WTC11 (cell line): ENCODE results near the gene EXOC4. TPM values are rescaled to one million over a fixed set of nuclear protein-coding genes. Genes with fewer than 3 reads are reported as not detected.

Experiments used
- ATAC-seq: fragments of 200-7000 bp; cut with Tn5 transposase; 2 replicates; pipeline ENCODE4 v1.10.0; 2021; ENCODE audit warnings: mild to moderate bottlenecking, moderate library complexity
- CTCF ChIA-PET: fragments of 300-600 bp; sonication (Branson Sonifier 250); formaldehyde crosslinking; loops from one replicate; lab custom pipeline; 2021; ENCODE audit warnings: antibody characterized with exemption; lab: Charles Lee
- POLR2A ChIA-PET: fragments of 350-600 bp; sonication (Branson Sonifier 250); formaldehyde crosslinking; loops from one replicate; lab custom pipeline; 2021; ENCODE audit warnings: antibody characterized with exemption; lab: Charles Lee
- DNase-seq: peaks from one replicate; pipeline ENCODE4 v3.0.0; 2021; ENCODE audit warnings: low spot score
- H3K27ac Mint-ChIP-seq: 2 replicates; pipeline ENCODE4 v1.8.0; 2021; ENCODE audit warnings: mixed read lengths
- H3K27me3 Mint-ChIP-seq: 2 replicates; pipeline ENCODE4 v1.8.0; 2021; ENCODE audit warnings: low read depth, mild to moderate bottlenecking, moderate library complexity, mixed read lengths
- H3K36me3 Mint-ChIP-seq: 2 replicates; pipeline ENCODE4 v1.8.0; 2021; ENCODE audit warnings: mixed read lengths
- H3K4me1 Mint-ChIP-seq: 2 replicates; pipeline ENCODE4 v1.8.0; 2022; ENCODE audit warnings: mixed read lengths
- H3K4me3 Mint-ChIP-seq: 2 replicates; pipeline ENCODE4 v1.8.0; 2021; ENCODE audit warnings: mild to moderate bottlenecking, moderate library complexity, mixed read lengths
- H3K9me3 Mint-ChIP-seq: 2 replicates; pipeline ENCODE4 v1.8.0; 2021; ENCODE audit warnings: mixed read lengths
- CREB1 ChIP-seq: sonication (generic); formaldehyde crosslinking; IDR thresholded peaks from 2 replicates; pipeline ENCODE4 v1.8.0; 2023; ENCODE audit warnings: mild to moderate bottlenecking, missing genetic modification reagents
- ELF4 ChIP-seq: sonication (generic); formaldehyde crosslinking; IDR thresholded peaks from 2 replicates; pipeline ENCODE4 v1.8.1; 2022; ENCODE audit warnings: low read depth, mild to moderate bottlenecking, moderate library complexity, missing genetic modification reagents
- FOXP1 ChIP-seq: sonication (generic); formaldehyde crosslinking; IDR thresholded peaks from 2 replicates; pipeline ENCODE4 v1.8.0; 2022; ENCODE audit warnings: missing genetic modification reagents, mild to moderate bottlenecking, moderate library complexity, borderline replicate concordance
- GABPB1 ChIP-seq: sonication (generic); formaldehyde crosslinking; IDR thresholded peaks from 2 replicates; pipeline ENCODE4 v1.8.1; 2023; ENCODE audit warnings: mild to moderate bottlenecking, missing genetic modification reagents
- KAT7 ChIP-seq: sonication (generic); formaldehyde crosslinking; IDR thresholded peaks from 2 replicates; pipeline ENCODE4 v1.8.1; 2023; ENCODE audit warnings: missing genetic modification reagents, mild to moderate bottlenecking, borderline replicate concordance
- NR3C1 ChIP-seq: sonication (generic); formaldehyde crosslinking; conservative IDR thresholded peaks from 2 replicates; pipeline ENCODE4 v1.8.1; 2023; ENCODE audit warnings: low read depth, mild to moderate bottlenecking, missing genetic modification reagents
- PRRX2 ChIP-seq: fragments of 250-450 bp; sonication (Bioruptor Pico); IDR thresholded peaks from 2 replicates; pipeline ENCODE4 v1.8.0; 2021; ENCODE audit warnings: mild to moderate bottlenecking
- TCF7 ChIP-seq: sonication (generic); formaldehyde crosslinking; IDR thresholded peaks from 2 replicates; pipeline ENCODE4 v1.8.0; 2022; ENCODE audit warnings: mild to moderate bottlenecking, low read depth, missing genetic modification reagents, moderate library complexity
- TEAD1 ChIP-seq: sonication (generic); formaldehyde crosslinking; IDR thresholded peaks from 2 replicates; pipeline ENCODE4 v1.8.0; 2022; ENCODE audit warnings: mild to moderate bottlenecking, missing genetic modification reagents
- TEAD4 ChIP-seq: sonication (generic); formaldehyde crosslinking; IDR thresholded peaks from 2 replicates; pipeline ENCODE4 v1.8.0; 2022; ENCODE audit warnings: mild to moderate bottlenecking, missing genetic modification reagents
- ZNF219 ChIP-seq: sonication (generic); formaldehyde crosslinking; IDR thresholded peaks from 2 replicates; pipeline ENCODE4 v1.8.0; 2023; ENCODE audit warnings: missing genetic modification reagents, mild to moderate bottlenecking, borderline replicate concordance
- ZNF232 ChIP-seq: sonication (generic); formaldehyde crosslinking; IDR thresholded peaks from 2 replicates; pipeline ENCODE4 v1.8.0; 2022; ENCODE audit warnings: mild to moderate bottlenecking, missing genetic modification reagents
- ZNF263 ChIP-seq: sonication (generic); formaldehyde crosslinking; IDR thresholded peaks from 2 replicates; pipeline ENCODE4 v1.8.1; 2022; ENCODE audit warnings: low read depth, mild to moderate bottlenecking, moderate library complexity, missing genetic modification reagents
- ZNF671 ChIP-seq: fragments of 250-450 bp; sonication (Bioruptor Pico); IDR thresholded peaks from 2 replicates; pipeline ENCODE4 v1.8.0; 2021; ENCODE audit warnings: mild to moderate bottlenecking
- total RNA-seq: library from RNA; stranded (reverse); gene quantifications from 3 replicates; pipeline ENCODE4 v1.2.3, GENCODE V29; 2021
- TF ChIP-seq, protein P1 (sequence below): sonication (generic); formaldehyde crosslinking; IDR thresholded peaks from 2 replicates; pipeline ENCODE4 v1.8.0; 2023; ENCODE audit warnings: mild to moderate bottlenecking, missing genetic modification reagents
- TF ChIP-seq, protein P2 (sequence below): fragments of 250-450 bp; sonication (Bioruptor Pico); IDR thresholded peaks from 2 replicates; pipeline ENCODE4 v1.9.0; 2021; ENCODE audit warnings: mild to moderate bottlenecking
- TF ChIP-seq, protein P3 (sequence below): sonication (generic); formaldehyde crosslinking; IDR thresholded peaks from 2 replicates; pipeline ENCODE4 v1.8.1; 2023; ENCODE audit warnings: mild to moderate bottlenecking, missing genetic modification reagents
- TF ChIP-seq, protein P4 (sequence below): sonication (generic); formaldehyde crosslinking; IDR thresholded peaks from 2 replicates; pipeline ENCODE4 v1.8.1; 2023; ENCODE audit warnings: mild to moderate bottlenecking, missing genetic modification reagents
- TF ChIP-seq, protein P5 (sequence below): fragments of 250-450 bp; sonication (Bioruptor Pico); IDR thresholded peaks from 2 replicates; pipeline ENCODE4 v1.9.0; 2021; ENCODE audit warnings: mild to moderate bottlenecking, borderline replicate concordance
- TF ChIP-seq, protein P6 (sequence below): fragments of 250-450 bp; sonication (Bioruptor Pico); IDR thresholded peaks from 2 replicates; pipeline ENCODE4 v2.1.2; 2022; ENCODE audit warnings: mild to moderate bottlenecking, moderate library complexity

Gene EXOC4
- total RNA-seq, 1 experiment from 2014 or later = 62.0 TPM

DNA sequence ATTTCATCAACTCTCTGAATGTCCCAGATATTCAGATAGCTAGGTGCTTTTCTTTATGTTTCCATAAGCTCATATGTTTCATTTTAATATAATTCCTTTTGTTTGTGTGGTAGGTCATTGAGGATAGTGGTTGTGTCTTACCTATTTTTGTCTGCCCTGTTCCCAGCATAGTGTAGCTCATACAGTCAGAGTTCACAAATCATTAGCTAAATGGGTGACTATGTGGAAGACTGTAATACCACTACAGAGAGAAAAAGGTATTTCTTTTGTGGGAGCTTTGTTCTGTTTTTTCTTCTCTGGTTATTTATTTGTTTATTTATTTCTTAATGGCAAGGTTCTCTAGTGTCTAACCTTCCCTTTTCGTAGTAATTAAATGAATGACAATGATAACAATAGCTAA lies 39.8 kb downstream of the EXOC4 start:
- DNase-seq = no peak
- Mint-ChIP-seq H3K4me1 (peaks cover 18% of the 10 kb centered on the region), H3K27me3 (no peaks in the 10 kb centered on the region), H3K27ac (no peak overlapping the region), H3K4me3 (no peak overlapping the region)
- ATAC-seq = no peak
- CTCF ChIA-PET = interaction anchor here (0.7 kb wide), 1 partner anchor 52 kb away, joined by 3 read pairs; no protein-coding TSS in a partner anchor
- TF ChIP-seq TEAD1 (CRISPR knock-in tag) (no peak), ELF4 (no peak), ZNF263 (CRISPR knock-in tag) (no peak), KAT7 (CRISPR knock-in tag) (no peak), NR3C1 (CRISPR knock-in tag) (no peak), TEAD4 (CRISPR knock-in tag) (no peak), CREB1 (no peak), ZNF671 (CRISPR knock-in tag) (no peak), ZNF219 (no peak)
- TF ChIP-seq, protein P1, sequence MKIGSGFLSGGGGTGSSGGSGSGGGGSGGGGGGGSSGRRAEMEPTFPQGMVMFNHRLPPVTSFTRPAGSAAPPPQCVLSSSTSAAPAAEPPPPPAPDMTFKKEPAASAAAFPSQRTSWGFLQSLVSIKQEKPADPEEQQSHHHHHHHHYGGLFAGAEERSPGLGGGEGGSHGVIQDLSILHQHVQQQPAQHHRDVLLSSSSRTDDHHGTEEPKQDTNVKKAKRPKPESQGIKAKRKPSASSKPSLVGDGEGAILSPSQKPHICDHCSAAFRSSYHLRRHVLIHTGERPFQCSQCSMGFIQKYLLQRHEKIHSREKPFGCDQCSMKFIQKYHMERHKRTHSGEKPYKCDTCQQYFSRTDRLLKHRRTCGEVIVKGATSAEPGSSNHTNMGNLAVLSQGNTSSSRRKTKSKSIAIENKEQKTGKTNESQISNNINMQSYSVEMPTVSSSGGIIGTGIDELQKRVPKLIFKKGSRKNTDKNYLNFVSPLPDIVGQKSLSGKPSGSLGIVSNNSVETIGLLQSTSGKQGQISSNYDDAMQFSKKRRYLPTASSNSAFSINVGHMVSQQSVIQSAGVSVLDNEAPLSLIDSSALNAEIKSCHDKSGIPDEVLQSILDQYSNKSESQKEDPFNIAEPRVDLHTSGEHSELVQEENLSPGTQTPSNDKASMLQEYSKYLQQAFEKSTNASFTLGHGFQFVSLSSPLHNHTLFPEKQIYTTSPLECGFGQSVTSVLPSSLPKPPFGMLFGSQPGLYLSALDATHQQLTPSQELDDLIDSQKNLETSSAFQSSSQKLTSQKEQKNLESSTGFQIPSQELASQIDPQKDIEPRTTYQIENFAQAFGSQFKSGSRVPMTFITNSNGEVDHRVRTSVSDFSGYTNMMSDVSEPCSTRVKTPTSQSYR (CRISPR knock-in tag) = no peak
- TF ChIP-seq, protein P2, sequence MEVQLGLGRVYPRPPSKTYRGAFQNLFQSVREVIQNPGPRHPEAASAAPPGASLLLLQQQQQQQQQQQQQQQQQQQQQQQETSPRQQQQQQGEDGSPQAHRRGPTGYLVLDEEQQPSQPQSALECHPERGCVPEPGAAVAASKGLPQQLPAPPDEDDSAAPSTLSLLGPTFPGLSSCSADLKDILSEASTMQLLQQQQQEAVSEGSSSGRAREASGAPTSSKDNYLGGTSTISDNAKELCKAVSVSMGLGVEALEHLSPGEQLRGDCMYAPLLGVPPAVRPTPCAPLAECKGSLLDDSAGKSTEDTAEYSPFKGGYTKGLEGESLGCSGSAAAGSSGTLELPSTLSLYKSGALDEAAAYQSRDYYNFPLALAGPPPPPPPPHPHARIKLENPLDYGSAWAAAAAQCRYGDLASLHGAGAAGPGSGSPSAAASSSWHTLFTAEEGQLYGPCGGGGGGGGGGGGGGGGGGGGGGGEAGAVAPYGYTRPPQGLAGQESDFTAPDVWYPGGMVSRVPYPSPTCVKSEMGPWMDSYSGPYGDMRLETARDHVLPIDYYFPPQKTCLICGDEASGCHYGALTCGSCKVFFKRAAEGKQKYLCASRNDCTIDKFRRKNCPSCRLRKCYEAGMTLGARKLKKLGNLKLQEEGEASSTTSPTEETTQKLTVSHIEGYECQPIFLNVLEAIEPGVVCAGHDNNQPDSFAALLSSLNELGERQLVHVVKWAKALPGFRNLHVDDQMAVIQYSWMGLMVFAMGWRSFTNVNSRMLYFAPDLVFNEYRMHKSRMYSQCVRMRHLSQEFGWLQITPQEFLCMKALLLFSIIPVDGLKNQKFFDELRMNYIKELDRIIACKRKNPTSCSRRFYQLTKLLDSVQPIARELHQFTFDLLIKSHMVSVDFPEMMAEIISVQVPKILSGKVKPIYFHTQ (CRISPR knock-in tag) = no peak
- TF ChIP-seq, protein P3, sequence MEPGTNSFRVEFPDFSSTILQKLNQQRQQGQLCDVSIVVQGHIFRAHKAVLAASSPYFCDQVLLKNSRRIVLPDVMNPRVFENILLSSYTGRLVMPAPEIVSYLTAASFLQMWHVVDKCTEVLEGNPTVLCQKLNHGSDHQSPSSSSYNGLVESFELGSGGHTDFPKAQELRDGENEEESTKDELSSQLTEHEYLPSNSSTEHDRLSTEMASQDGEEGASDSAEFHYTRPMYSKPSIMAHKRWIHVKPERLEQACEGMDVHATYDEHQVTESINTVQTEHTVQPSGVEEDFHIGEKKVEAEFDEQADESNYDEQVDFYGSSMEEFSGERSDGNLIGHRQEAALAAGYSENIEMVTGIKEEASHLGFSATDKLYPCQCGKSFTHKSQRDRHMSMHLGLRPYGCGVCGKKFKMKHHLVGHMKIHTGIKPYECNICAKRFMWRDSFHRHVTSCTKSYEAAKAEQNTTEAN (CRISPR knock-in tag) = no peak
- TF ChIP-seq, protein P4, sequence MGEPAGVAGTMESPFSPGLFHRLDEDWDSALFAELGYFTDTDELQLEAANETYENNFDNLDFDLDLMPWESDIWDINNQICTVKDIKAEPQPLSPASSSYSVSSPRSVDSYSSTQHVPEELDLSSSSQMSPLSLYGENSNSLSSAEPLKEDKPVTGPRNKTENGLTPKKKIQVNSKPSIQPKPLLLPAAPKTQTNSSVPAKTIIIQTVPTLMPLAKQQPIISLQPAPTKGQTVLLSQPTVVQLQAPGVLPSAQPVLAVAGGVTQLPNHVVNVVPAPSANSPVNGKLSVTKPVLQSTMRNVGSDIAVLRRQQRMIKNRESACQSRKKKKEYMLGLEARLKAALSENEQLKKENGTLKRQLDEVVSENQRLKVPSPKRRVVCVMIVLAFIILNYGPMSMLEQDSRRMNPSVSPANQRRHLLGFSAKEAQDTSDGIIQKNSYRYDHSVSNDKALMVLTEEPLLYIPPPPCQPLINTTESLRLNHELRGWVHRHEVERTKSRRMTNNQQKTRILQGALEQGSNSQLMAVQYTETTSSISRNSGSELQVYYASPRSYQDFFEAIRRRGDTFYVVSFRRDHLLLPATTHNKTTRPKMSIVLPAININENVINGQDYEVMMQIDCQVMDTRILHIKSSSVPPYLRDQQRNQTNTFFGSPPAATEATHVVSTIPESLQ (CRISPR knock-in tag) = no peak
- TF ChIP-seq, all 79 proteins: peak for 0
- POLR2A ChIA-PET = no interaction called here
- Mint-ChIP-seq H3K9me3 (no peaks in the 10 kb centered on the region), H3K36me3 (peaks cover 16% of the 10 kb centered on the region)

DNA sequence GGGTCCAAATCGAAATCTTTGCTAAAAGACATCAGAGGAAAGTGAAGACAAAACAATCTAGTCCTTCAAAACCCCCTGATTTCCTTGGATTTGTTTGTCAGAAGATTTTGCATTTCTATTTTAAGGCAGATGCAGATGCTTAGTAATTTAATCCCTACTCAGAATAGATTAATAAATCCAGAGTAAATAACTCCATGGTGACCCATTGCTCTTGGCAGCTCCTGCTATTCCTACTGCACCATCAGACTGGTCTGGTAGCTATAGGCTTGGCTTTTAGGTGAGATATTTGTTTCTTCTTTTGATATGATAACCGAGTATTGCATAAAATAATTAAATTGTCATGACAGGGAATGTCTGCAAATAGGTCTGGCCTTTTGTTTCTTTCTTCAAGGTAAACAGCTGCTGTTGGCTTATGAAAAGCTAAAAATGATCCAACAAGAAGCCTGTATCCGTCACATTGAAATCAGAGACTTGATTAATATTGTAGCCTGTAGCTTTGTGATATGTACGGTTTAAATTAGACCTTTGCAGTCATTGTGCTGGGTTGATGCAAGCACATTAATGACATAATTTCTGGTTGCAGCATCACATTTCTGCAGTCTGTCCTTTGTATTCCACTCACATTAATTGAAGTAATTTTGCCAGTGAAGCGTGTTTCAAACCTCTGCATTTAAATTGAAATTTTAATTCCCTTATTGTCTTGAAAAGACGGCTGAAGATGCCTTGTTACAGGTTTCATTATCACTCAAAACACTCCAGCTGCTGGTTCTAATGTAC lies 40.7 kb downstream of the EXOC4 start:
- DNase-seq = no peak
- H3K27me3 Mint-ChIP-seq = no peaks in the 10 kb centered on the region
- CTCF ChIA-PET = no interaction called here
- H3K4me1 Mint-ChIP-seq = peaks cover 24% of the 10 kb centered on the region
- H3K9me3 Mint-ChIP-seq = no peaks in the 10 kb centered on the region
- ATAC-seq = no peak
- no peak overlapping the region for H3K4me3 Mint-ChIP-seq
- peaks cover 16% of the 10 kb centered on the region for H3K36me3 Mint-ChIP-seq
- POLR2A ChIA-PET = no interaction called here
- no peak overlapping the region for H3K27ac Mint-ChIP-seq
- TF ChIP-seq KAT7 (CRISPR knock-in tag) (no peak), ZNF232 (no peak), TCF7 (CRISPR knock-in tag) (no peak), PRRX2 (CRISPR knock-in tag) (no peak), GABPB1 (CRISPR knock-in tag) (no peak), FOXP1 (CRISPR knock-in tag) (no peak), ZNF263 (CRISPR knock-in tag) (no peak)
- TF ChIP-seq, protein P5, sequence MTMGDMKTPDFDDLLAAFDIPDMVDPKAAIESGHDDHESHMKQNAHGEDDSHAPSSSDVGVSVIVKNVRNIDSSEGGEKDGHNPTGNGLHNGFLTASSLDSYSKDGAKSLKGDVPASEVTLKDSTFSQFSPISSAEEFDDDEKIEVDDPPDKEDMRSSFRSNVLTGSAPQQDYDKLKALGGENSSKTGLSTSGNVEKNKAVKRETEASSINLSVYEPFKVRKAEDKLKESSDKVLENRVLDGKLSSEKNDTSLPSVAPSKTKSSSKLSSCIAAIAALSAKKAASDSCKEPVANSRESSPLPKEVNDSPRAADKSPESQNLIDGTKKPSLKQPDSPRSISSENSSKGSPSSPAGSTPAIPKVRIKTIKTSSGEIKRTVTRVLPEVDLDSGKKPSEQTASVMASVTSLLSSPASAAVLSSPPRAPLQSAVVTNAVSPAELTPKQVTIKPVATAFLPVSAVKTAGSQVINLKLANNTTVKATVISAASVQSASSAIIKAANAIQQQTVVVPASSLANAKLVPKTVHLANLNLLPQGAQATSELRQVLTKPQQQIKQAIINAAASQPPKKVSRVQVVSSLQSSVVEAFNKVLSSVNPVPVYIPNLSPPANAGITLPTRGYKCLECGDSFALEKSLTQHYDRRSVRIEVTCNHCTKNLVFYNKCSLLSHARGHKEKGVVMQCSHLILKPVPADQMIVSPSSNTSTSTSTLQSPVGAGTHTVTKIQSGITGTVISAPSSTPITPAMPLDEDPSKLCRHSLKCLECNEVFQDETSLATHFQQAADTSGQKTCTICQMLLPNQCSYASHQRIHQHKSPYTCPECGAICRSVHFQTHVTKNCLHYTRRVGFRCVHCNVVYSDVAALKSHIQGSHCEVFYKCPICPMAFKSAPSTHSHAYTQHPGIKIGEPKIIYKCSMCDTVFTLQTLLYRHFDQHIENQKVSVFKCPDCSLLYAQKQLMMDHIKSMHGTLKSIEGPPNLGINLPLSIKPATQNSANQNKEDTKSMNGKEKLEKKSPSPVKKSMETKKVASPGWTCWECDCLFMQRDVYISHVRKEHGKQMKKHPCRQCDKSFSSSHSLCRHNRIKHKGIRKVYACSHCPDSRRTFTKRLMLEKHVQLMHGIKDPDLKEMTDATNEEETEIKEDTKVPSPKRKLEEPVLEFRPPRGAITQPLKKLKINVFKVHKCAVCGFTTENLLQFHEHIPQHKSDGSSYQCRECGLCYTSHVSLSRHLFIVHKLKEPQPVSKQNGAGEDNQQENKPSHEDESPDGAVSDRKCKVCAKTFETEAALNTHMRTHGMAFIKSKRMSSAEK (CRISPR knock-in tag) = no peak
- TF ChIP-seq, protein P6, sequence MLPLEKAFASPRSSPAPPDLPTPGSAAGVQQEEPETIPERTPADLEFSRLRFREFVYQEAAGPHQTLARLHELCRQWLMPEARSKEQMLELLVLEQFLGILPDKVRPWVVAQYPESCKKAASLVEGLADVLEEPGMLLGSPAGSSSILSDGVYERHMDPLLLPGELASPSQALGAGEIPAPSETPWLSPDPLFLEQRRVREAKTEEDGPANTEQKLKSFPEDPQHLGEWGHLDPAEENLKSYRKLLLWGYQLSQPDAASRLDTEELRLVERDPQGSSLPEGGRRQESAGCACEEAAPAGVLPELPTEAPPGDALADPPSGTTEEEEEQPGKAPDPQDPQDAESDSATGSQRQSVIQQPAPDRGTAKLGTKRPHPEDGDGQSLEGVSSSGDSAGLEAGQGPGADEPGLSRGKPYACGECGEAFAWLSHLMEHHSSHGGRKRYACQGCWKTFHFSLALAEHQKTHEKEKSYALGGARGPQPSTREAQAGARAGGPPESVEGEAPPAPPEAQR (CRISPR knock-in tag) = no peak
